GM13977 (cell line): ENCODE results near the gene CRADD.

Source experiments
- DNase-seq: peaks from one replicate; pipeline ENCODE4 v3.0.0; 2012; ENCODE audit warnings: low spot score
- CTCF ChIP-seq: IDR thresholded peaks from 2 replicates; pipeline ENCODE4 v1.5.1; 2012; ENCODE audit warnings: mild to moderate bottlenecking, control low read depth; ENCODE audit not compliant: insufficient read depth; ENCODE audit errors: extremely low read depth, missing control alignments
- in situ Hi-C: fragments of 300-500 bp; cut with MboI; formaldehyde crosslinking; loops from one replicate; pipeline ENCODE4 v1.12.0; 2022; ENCODE audit warnings: low sequenced_read_pairs, low pct_unique_long_range_greater_than_20kb, mixed read lengths, inconsistent platforms; ENCODE audit not compliant: unreplicated experiment

CRADD gene

GRCh38 chr12:93813186-93813585 is 136.0 kb downstream of the CRADD start:
- in situ Hi-C loops, result no loop called here
- no peak for DNase-seq
- TF ChIP-seq CTCF, result no peak

- in situ Hi-C loops, result no loop called here
- TF ChIP-seq CTCF, result no peak
- DNase-seq, result no peak
These were observed 137.0 kb downstream of the CRADD start for GRCh38 chr12:93813972-93814821.

GRCh38 chr12:93818488-93819049 is 141.4 kb downstream of the CRADD start:
- no peak for TF ChIP-seq CTCF
- in situ Hi-C loops, result no loop called here
- DNase-seq, result no peak

GRCh38 chr12:93819050-93819491 is 141.9 kb downstream of the CRADD start:
- in situ Hi-C loops, result no loop called here
- DNase-seq, result no peak
- no peak for TF ChIP-seq CTCF

GRCh38 chr12:93823616-93824391 is 146.6 kb downstream of the CRADD start:
- no peak for TF ChIP-seq CTCF
- no peak for DNase-seq
- in situ Hi-C loops, result no loop called here

- no peak for DNase-seq
- TF ChIP-seq CTCF, result no peak
- in situ Hi-C loops, result no loop called here
These were observed 147.6 kb downstream of the CRADD start for GRCh38 chr12:93824514-93825500.
